Fibroblast of skin of abdomen (primary cell): ENCODE data around the gene PIK3CD. TPM values are rescaled to one million over a fixed set of nuclear protein-coding genes. Genes with fewer than 3 reads are reported as not detected.
A peak's percentile ranks its signal among the peaks of the same experiment; 100 is the strongest.

Experiments
- DNase-seq: peaks from one replicate; pipeline ENCODE4 v3.0.0-alpha.2; 2013
- polyA plus RNA-seq, 2 experiments: library from polyadenylated mRNA; unstranded; fragments of 120-200 nt; gene quantifications; one replicate each; pipeline ENCODE4 v1.2.1, GENCODE V29; 2013; ENCODE audit not compliant: insufficient read length in 2 of 2

PIK3CD gene
- polyA plus RNA-seq (2013, experiment 1 of 2; ENCODE audit: insufficient read length): 17.9 TPM
- 18.0 TPM for polyA plus RNA-seq (2013, experiment 2 of 2; ENCODE audit: insufficient read length)

DNA sequence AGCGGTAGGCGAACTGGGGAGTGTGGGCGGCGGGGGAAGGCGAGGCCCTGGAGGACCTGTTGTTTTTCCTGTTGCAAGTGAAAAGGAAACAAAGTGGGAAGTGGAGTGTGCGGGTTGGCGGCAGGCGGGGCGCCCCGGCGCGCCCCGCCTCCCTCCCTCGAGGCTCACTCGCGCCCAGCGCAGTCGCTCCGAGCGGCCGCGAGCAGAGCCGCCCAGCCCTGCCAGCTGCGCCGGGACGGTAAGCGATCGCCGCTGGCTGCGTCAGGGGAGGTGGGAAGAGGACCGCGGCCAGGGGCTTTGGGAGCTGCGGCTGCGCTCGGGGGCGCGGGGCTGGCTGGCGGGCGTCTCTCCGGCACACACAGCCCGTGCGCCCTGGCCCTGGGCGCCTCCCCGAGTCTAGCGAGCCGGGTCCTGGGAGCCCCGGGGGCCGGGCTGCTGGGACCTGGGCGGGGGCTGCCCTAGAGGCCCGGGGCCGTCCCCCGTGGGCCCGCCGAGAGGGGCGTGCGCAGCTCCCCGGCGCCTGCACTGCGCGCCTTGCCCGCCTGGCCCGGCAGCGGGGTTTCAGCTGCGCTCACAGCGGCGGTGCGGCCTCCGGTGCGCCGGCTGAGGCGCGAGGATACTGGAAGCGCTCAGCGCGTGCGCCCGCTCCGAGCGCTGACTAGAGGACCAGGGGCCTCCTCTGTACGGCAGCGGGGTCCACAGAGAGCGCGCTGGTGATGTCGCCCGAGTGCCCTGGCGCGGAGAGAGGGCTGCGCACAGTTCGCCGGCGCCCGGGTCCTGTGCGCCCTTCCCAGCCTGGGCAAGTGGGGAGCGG, at the start of gene PIK3CD:
Gene PIK3CD (plus strand): TSS at position 167 of the 814 bp plus-strand sequence. CDS start 58,725 bp downstream, outside the sequence.
- peak; percentile 53 for DNase-seq

DNA sequence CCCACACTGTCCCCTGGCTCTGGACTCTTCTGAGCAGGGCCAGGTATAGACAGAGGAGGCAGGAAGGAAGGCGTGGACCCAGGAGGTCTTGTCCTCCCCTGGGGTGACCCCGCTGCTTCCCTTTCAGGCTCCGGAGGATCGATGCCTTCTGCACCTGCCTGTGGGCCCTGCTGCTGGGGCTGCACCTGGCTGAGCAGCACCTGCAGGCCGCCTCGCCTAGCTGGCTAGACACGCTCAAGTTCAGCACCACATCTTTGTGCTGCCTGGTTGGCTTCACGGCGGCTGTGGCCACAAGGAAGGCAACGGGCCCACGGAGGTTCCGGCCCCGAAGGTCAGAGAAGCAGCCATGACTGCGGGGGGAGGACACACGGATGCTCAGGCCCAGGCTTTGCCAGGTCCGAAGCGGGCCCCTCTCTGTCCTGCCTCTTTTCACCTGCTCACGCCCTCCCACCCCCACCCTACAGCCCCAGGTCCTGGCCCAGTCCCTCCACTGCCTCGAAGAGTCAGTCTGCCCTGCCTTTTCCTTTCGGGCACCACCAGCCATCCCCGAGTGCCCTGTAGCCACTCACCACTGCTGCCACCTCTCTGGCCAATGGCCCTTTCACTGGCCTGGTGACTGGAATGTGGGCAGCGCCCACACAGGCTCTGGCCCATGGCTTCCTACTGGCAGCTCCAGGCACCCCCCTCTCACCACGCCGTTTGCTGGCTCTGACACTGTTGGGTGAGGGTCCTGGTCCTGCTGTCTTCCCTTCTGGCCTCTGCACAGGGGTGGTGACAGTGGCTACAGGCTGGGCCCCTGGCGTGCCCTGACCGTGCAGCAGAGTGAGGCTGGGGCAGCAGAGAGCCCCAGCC, 49.4 kb upstream of the PIK3CD start:
- DNase-seq: no peak

DNA sequence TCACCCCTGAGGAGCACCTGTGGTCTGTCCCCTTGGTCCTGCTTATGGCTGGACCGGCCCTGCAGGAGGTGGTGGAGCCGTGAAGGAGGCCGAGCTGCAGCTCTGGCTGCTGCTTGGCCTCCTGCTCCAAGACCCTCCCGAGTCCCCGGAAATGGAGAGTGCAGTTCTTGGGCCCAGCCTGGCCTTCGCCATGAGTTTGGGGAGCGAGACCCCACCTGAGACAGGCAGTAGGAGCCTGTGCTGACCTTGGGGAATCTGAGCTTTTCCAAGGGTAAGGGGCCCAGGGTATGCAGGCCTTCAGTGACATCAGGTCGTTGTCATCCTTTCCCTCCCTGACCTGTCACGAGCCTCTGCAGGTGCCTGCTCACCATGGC, 48.8 kb upstream of the PIK3CD start:
- DNase-seq: no peak

DNA sequence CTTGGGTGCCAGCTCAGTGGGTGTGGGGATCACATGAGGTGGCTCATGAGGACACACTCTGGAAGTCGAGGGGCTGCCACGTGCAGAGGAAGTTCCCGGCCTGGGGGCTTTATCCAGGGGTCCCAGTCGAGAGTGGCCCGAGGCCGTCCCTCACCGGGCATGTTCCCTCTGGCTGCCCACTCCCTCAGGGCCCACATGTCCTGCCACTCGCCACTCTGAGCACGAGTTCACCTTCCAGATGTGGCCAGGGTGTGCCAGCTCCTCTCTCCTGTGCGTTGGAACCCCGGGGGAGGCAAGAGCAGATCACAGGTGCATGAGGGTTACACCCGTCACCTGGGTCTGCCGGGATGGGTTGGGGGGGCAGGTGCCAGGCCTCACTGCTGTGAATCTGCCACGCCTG, 48.2 kb upstream of the PIK3CD start:
- no peak for DNase-seq

DNA sequence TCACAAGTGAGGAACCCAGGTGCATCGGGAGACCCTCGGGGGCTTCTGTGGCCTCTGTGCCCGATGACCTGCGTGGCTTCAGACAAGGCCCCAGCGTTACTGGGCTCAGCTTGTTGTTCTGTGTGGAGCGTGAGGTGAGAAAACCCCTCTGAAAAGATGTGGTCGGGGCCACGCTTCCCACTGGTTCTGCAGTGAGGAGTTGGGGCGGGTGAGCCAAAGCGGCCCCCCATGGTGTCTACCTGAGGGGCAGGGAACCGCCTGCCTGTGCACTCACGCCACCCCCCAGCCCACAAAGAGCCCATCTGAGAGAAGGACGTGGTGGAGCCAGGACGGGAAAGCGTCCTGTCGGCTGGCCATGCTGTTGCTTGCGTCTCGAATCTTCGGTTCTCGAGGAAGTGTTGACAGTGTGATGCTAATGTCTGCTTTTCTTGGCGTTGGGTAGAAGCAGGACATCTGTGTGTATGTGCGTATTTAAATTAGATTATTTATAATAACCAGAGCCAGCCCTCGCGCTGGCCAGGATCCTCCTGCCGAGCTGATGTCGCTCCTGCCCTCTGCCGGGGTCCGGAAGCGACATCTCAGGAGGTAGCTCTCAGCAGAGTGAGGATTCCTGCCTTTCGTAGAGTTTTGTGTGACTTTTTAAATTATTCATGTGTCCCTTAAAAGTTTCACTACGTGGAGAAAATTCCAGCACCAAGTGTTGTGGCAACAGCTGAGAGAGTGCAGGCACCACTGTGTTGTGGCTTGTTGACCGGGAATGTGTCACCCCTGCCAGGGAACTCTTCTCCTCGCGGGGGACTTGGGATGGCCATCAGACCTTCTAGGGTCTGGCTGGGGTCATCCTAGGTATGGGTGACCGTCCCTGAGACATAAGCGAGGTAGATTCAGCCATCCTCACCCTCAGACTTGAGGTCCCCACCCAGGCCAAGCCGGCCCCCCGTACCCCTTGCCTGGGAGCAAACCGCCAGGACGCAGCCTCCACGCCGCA, 47.5 kb upstream of the PIK3CD start:
- no peak for DNase-seq

DNA sequence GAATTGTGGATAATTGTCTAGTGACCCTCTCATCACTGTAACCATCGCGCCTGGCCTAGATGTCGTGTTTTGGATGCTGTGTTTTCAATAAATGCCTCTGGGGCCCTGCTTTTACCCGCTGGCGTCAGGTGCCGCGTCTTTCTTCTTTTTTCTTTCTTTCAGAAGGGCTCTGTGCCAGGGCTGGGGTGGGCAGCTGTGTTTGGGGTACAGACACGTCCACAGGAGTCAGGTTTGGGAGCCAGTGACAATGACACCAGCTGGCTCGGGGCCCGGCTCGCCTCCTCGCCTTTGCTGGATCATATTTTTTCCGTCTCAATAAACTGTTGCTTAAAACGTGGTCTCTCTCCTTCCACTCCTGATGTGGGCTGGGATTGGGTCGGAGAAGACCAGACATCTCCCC, 46.7 kb upstream of the PIK3CD start:
- no peak for DNase-seq

DNA sequence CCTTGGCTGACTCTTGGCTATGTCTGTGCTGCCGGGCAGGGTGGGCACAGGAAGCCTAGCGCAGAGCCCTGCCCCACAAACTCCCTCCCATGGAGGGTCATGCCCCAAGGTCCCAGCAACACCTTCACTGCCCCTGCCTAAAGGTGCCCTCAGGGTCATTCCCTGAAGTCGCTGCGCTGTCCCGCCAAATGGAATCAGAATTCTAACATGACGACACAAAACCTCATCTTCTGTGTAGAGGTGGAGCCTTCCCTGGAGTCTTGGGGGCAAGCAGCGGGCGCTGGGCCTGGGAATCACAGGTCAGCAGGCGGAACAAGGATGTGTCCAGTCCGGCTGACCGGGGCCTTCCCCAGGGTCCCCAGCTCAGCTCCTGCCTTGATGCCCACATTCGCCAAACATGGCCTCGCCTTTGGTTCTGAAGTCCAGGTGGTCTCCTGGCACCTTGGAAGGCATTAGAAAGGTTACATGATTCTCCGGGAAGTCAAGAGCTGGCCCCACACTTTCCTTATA, 45.5 kb upstream of the PIK3CD start:
- no peak for DNase-seq

DNA sequence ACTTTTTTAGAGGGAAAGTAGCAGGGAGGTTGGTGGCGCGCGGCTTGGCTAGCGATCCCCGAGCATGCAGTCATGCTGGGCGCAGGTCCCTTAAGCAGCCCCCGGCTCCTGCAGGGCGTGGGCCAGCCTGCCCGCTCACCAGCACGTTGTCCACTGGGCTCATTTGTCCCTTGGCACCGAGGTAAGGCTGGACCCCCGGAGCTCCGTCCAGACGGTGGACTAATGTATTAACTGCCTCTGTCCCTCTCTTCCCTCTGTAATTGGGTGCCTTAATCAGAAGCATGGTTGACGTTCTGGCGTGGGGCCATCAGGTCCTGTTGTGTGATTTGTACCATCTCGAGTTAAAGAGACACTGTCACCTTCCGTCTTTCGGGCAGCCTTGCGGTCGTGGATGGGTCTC, 45.1 kb upstream of the PIK3CD start:
- no peak for DNase-seq

DNA sequence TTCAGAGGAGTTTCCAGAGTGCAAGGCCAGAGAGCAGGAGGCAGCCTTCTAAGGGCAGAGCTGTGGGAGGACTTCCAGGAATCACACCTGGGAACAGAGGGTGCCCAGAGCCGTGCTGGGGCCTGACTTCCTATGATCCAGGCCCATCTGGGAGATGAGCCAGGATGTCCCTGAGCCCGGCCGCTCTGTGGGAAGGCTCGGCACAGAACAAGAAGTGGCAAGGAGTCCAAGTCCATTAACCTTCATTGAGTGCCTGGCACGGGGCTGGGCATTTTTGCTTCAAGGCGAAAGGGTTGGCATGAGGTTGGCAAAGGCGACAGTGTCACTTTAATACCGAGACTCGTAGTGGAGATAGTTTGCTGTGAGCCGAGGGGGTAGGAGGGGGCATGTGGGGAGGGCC, 44.6 kb upstream of the PIK3CD start:
- DNase-seq: no peak

DNA sequence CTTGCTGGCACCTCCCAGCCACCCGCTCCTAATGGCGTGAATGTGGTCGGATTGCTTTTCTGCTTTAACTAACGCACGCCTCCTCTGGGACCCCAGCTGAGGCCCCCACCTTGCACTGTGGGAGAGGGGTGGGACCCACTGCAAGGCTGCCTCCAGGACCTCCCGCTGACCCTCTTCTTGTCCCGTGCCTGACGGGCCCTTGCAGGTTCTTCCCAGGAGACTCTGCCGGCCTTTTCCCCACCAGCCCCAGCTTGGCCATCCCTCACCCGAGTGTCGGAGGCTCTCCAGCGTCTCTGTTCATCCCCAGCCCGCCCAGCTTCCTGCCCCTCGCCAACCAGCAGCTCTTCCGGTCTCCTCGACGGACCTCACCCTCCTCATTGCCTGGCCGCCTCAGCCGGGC, 44.2 kb upstream of the PIK3CD start:
- no peak for DNase-seq

DNA sequence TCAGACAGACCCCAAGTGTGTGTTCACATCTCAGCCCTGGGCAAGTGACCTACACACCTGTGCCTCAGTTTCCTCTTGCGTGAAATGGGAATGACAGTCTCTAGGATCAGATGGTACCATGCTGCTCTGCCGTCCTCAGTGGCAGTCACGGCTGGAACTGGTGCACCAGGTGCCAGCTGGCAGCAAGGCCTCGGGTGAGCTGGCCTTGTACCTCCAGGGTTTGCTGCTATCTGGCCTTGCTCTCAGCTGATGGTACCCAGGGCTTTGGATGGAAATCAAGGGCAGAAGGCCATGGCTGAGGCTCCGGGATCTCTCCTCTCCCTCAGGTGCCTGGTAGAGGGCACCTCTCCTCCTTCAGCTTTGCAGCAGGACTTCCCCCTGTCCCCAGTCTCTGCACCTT, 41.5 kb upstream of the PIK3CD start:
- DNase-seq: no peak

DNA sequence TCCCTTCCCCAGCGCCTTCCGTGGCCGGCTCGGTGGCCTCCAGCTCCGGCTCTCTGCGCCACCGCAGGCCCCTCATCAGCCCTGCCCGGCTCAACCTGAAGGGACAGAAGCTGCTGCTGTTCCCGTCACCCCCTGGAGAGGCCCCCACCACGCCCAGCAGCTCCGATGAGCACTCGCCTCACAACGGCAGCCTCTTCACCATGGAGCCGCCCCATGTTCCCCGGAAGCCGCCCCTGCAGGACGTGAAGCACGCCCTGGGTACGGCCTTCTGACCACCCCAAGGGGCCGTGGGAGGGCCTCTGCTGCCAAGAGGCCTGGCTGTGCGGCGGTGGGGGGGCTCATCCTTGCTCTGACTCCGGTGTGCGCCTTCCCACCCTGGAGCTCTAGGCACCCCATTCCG, 41.0 kb upstream of the PIK3CD start:
- DNase-seq: no peak

DNA sequence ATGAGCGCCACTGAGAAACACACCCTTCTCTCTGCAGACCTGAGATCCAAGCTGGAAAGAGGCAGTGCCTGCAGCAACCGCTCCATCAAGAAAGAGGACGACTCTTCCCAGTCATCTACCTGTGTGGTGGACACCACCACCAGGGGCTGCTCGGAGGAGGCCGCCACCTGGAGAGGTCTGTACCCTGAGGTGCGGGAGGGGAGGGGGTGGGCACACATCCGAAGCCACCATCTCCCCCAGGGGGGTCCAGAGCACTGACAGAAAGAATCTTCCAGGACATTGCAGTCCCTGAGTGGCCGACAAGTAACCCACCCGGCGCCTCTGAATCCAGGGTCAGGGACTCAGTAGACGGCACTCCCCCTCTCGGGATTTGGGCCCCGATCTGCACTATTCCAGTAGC, 39.8 kb upstream of the PIK3CD start:
- DNase-seq: no peak

DNA sequence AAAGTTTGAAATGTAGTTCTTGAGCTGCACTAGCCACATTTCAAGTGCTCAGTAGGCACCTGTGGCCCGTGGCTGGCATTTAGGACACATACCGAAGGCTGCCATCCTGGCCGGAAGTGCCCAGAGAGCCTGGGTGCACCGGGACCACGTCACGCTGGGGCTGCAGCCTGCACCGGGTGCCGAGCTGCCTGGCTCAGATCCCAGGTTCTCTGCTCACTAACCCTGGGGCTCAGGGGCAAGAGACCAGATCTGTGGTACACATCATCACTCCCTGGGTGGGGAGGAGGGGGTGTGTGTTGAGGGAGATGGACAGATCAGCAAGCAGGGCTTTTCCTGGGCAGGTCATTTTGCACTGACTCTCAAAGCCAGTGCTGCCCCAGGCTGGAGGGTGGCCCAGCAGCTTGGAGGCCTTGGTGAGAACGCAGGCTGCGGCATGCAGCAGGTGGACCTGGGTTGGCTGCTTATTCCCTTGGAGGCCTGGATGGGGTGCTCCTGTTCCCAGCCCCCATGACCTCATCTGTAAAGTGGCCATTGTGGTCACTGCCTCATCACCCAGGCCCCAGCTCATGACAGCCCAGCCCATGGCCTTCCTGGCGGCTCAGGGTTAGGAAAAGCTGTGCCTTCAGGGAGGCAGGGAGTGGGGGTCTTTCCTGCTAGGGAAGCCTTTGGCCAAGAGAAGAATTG, 39.2 kb upstream of the PIK3CD start:
- DNase-seq: no peak

DNA sequence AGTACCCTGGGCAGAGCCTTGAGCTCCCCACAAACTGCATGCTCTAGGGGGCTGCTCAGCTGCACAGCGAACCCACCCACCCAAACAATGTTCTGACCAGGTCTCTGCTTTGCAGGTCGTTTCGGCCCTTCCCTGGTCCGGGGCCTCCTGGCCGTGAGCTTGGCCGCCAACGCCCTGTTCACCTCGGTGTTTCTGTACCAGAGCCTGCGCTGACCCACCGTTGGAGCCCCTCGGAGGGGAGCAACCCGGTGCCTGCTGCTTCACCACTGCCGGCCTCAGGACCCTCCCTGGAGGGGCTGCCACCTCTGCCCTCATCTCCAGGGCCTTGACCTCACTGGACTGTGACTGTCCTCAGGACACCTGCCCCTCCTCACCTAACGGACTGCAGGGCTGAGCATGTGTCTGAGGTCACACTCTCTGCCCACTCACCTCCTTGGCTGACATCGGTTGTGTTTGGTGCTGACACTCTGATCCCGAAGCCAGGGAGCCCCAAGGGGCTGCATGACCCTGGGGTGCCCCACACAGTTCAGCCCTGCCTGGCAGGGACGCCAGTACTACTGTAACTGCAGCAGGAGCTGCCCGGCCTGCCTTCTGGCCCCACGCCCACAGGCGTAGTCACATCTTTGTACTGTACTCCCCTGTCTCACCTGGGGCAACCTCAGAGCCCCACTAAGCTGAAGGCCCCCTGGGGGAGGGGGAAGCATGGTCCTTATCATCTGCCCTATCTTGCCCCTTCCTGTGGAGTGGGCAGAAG, 38.5 kb upstream of the PIK3CD start:
- DNase-seq: no peak

DNA sequence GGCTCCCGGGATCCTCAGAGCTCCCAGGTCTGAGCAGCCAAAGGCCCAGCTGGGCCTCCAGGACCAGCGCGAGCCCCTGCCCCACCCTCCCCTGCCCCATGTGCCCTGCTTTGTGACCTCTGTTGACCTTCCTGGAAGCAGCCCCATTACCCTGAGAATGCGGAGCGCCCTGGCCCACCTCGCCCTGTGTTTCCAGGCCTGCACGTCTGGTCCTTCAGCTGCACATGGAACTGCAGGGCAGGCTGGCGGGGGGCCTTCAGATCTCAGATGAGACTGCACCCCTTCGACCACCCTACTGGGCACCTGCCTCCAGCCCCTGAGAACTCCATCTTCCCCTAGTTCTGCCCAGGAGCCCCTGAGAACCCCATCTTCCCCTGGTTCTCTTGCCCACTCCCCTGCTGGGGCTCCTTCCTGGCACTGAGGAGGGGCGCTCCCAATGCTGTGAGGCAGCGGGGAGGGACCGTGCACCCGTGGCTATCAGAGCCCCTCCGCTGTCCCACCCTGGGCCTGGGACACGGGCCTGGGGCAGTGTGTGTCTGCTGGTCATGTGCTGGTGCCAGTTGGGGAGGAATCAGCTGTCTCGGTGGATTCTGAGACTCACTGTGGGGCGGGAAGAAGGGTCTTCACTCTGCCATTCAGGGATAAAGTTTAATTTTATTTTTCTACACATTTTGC, 37.8 kb upstream of the PIK3CD start:
- DNase-seq: no peak

DNA sequence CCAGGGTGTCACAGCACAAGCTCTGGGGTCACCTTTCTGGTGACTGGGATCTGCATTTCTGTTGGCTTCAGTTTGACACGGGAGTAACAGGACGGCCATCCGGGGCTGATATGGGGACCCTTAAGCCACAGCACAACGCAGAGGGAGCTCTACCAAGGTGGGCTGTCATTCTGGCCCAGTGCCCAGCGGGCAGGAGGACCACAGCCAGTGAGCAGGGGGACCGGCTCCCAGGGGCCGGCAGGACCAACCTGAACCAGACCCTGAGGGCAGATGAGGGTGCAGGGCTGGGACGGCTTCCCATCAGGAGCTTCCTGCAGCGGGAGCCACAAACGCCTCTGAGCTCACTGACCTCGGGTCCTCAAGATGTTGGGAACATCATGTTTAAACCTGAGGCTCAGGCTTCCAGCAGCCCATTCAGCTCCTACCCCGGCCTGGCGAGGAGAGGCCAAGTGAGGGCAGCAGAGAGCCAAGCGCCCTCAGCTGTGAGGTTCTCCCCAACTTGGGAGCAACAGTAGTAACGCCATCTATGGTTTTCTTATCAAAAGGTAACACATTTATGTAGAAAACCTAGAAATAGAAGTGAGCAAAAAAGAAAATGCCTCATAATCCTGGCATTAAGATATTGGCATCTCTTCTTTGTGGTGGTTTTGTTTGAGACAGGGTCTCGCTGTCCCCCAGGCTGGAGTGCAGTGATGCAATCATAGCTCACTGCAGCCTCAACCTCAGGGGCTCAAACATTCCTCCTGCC, 36.0 kb upstream of the PIK3CD start:
- DNase-seq: peak; percentile 35

DNA sequence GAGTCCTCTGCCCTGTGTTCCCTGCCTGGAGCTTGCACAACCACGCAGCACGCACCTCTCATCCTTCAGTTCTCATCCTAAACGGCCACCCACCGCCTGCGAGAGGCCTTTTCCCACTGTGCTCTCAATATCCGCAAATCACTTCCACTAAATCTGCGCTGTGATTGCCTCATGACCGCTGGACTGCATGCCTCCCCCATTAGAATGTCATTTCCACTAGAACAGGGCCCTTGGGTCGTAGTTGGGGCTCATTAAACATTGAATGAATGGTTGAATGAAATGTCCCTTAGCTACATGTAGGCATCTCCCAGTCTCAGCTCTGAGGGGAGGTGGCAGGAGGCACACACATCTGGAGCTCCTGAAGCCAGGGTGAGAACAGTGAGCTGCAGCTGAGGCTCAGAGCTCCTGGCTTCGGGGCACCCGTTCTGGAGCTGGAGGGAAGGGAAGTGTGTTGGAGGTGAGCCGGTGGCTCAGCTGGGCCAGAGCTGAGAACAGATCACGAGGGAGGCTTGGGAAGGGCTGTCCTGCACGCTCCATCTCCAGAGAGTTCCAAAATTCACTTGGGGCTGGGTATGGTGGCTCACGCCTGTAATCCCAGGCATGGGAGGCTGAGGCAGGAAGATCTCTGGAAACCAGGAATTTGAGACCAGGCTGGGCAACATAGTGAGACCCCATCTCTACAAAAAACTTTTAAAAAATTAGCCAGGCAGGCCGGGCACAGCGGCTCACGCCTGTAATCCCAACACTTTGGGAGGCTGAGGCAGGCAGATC, 32.4 kb upstream of the PIK3CD start:
- no peak for DNase-seq

DNA sequence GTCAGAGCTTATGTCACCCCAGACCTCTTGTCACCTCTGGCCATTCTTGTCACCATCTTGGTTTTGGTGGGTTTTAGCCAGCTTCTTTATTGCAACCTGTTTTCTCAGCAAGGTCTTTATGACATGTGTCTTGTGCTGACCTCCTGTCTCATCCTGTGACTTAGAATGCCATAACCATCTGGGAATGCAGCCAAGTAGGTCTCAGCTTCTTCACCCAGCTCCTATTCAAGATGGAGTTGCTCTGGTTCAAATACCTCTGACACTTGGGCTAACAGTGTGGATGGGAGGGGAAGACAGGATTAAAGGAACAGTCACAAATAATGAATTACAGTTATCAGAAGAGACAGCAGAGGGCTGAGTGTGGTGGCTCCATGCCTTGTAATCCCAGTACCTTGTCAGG, 30.5 kb upstream of the PIK3CD start:
- DNase-seq: no peak
